Measurements from ENCODE around the gene CARD11. TPM values are rescaled to one million over a fixed set of nuclear protein-coding genes. Genes with fewer than 3 reads are reported as not detected.

Gene CARD11
- total and polyA plus RNA-seq, 2 of the 13 experiments (the other 11 are each of a cell fraction or from before 2014, with no cell fraction given): 0.04 TPM; not detected in 1

DNA sequence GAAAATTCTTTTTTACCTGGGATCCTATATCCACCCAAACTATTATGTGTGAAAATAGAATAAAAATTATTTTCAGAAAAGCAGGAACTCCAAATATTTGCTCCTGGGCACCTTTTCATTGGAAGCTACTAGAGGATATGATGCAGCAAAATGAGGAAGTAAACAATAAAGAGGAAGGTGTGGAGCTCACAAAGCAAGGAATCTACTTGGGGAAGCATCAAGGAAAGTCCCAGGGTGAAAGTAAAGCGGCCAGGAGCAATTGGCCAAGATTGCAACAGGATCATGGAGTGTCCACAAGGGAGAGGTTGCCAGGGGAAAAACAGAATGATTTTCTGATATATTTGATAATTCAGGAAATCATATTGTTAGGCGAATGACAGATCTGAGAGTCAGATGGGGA lies 80.8 kb downstream of the CARD11 start:
- in situ Hi-C loops (cut with HindIII; ENCODE audit: extremely low pct_ligation_motif_present, low pct_unique_long_range_greater_than_20kb): no loop called here
- Histone ChIP-seq H3K4me3 (replicated peaks in 1 of 3; ENCODE audit: insufficient read depth in 1 of 3, low read depth in 2 of 3, low read length in 3 of 3) (no peak overlapping the region), H2AFZ (ENCODE audit: low read length) (no peak overlapping the region), H3K9ac (ENCODE audit: insufficient read depth, low read depth, low read length) (no peak overlapping the region), H3K27ac (ENCODE audit: extremely low read length, insufficient read depth, low read length) (no peak overlapping the region), H3K79me2 (ENCODE audit: insufficient read depth, low read length) (no peaks in the 10 kb centered on the region), H3K36me3 (replicated peaks in 1 of 2; ENCODE audit: control insufficient read depth in 1 of 2, insufficient read depth in 2 of 2, low read length in 2 of 2) (no peaks in the 10 kb centered on the region), H3K4me2 (ENCODE audit: low read depth, low read length) (no peak overlapping the region), H3K4me1 (ENCODE audit: insufficient read depth, low read length) (no peaks in the 10 kb centered on the region), H3K27me3 (ENCODE audit: control insufficient read depth in 1 of 2, insufficient read depth in 2 of 2, low read length in 2 of 2) (0 out of 5 replicates have a peak, but pooled peaks cover 0 to 1% of the 10 kb centered on the region in 2 experiments), H4K20me1 (ENCODE audit: insufficient read depth, low read length) (no peaks in the 10 kb centered on the region), H3K9me3 (ENCODE audit: low read length) (no peaks in the 10 kb centered on the region)
- intact Hi-C loops (cut with micrococcal nuclease; ENCODE audit: unreplicated experiment): no loop called here
- TF ChIP-seq, protein P1, sequence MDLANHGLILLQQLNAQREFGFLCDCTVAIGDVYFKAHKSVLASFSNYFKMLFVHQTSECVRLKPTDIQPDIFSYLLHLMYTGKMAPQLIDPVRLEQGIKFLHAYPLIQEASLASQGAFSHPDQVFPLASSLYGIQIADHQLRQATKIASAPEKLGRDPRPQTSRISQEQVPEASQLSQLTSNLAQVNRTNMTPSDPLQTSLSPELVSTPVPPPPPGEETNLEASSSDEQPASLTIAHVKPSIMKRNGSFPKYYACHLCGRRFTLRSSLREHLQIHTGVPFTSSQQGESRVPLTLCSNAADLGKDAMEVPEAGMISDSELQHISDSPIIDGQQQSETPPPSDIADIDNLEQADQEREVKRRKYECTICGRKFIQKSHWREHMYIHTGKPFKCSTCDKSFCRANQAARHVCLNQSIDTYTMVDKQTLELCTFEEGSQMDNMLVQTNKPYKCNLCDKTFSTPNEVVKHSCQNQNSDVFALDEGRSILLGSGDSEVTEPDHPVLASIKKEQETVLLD (CRISPR knock-in tag; IDR thresholded peaks at IDR 0.05; ENCODE audit: low read depth): no peak
- TF ChIP-seq KLF13 (CRISPR knock-in tag; IDR thresholded peaks at IDR 0.05) (no peak), NFATC3 (CRISPR knock-in tag; IDR thresholded peaks at IDR 0.05) (no peak), AKAP8 (CRISPR knock-in tag; IDR thresholded peaks at IDR 0.05) (no peak), ZNF720 (CRISPR knock-in tag; IDR thresholded peaks at IDR 0.05) (no peak)
- ChIA-PET POLR2A (no interaction called here), CTCF (ENCODE audit: low intra/inter-chr PET ratio, low total read pairs) (no interaction called here)
- FAIRE-seq (no peak), DNase-seq (ENCODE audit: low spot score) (no peak), ATAC-seq (no peak)
- no TSS peak for BruUV-seq (replicated peaks)
- 26% methylated on average over 2 of the region's 2 CpGs for WGBS (ENCODE audit: low lambda C conversion rate)

GRCh38 chr7:2959828-2960599 lies 83.7 kb downstream of the CARD11 start:
- Histone ChIP-seq H3K27me3 (ENCODE audit: control insufficient read depth in 1 of 2, insufficient read depth in 2 of 2, low read length in 2 of 2) (0 out of 5 replicates have a peak, but pooled peaks cover 0 to 1% of the 10 kb centered on the region in 2 experiments), H3K27ac (ENCODE audit: extremely low read length, insufficient read depth, low read length) (no peak overlapping the region), H4K20me1 (ENCODE audit: insufficient read depth, low read length) (no peaks in the 10 kb centered on the region), H3K9ac (ENCODE audit: insufficient read depth, low read depth, low read length) (no peak overlapping the region), H2AFZ (ENCODE audit: low read length) (no peak overlapping the region), H3K79me2 (ENCODE audit: insufficient read depth, low read length) (no peaks in the 10 kb centered on the region), H3K4me2 (ENCODE audit: low read depth, low read length) (no peak overlapping the region), H3K9me3 (ENCODE audit: low read length) (no peaks in the 10 kb centered on the region), H3K4me3 (replicated peaks in 1 of 3; ENCODE audit: insufficient read depth in 1 of 3, low read depth in 2 of 3, low read length in 3 of 3) (no peak overlapping the region), H3K36me3 (replicated peaks in 1 of 2; ENCODE audit: control insufficient read depth in 1 of 2, insufficient read depth in 2 of 2, low read length in 2 of 2) (no peaks in the 10 kb centered on the region), H3K4me1 (ENCODE audit: insufficient read depth, low read length) (no peaks in the 10 kb centered on the region)
- DNase-seq (ENCODE audit: low spot score) (no peak), FAIRE-seq (no peak), ATAC-seq (no peak)
- TF ChIP-seq NFIB (CRISPR knock-in tag; IDR thresholded peaks at IDR 0.05; ENCODE audit: borderline replicate concordance): no peak
- no peak for TF ChIP-seq NCOA2 (CRISPR knock-in tag; IDR thresholded peaks at IDR 0.05)
- TF ChIP-seq ZBTB38 (CRISPR knock-in tag; IDR thresholded peaks at IDR 0.05): no peak
- in situ Hi-C loops (cut with HindIII; ENCODE audit: extremely low pct_ligation_motif_present, low pct_unique_long_range_greater_than_20kb): no loop called here
- CTCF ChIA-PET (ENCODE audit: low intra/inter-chr PET ratio, low total read pairs): no interaction called here
- no TSS peak for BruUV-seq (replicated peaks)
- WGBS (ENCODE audit: low lambda C conversion rate): 53% methylated on average over 14 of the region's 14 CpGs
- POLR2A ChIA-PET: no interaction called here
- intact Hi-C loops (cut with micrococcal nuclease; ENCODE audit: unreplicated experiment): no loop called here
